ENCODE measurements around the gene SLX4IP. TPM values are rescaled to one million over a fixed set of nuclear protein-coding genes. Genes with fewer than 3 reads are reported as not detected.
A peak's percentile ranks its signal among the peaks of the same experiment; 100 is the strongest.

The SLX4IP gene
- total and polyA plus RNA-seq, 12 donors: 2.8 to 8.2 (median 4.8) TPM

DNA sequence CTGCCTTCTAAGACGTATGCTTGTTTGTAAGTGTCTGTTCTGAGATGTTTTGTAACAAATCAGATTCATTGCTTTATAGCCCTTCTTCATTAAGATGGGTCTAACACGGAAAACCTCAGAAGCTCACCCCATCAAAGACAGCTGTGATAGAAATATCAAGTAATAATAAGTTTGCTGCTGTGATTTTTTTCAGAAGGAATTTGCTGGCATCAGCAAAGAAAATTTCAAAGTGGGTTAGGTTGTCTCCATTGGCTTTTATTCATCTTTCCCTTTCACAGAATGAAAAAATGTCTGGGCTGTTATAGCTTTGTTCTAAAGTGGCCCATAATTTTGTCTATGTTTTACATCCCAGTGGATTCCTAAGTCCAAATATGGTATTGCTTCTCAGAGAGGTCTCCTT is 81.4 kb downstream of the SLX4IP start:
- peaks cover 14 to 25% of the 10 kb centered on the region in 2 donors for H3K4me1 ChIP-seq (replicated peaks in 1 of 2)
- DNase-seq: no peak
- TF ChIP-seq POLR2A (IDR thresholded peaks at IDR 0.05): no peak
- TF ChIP-seq, protein P1, sequence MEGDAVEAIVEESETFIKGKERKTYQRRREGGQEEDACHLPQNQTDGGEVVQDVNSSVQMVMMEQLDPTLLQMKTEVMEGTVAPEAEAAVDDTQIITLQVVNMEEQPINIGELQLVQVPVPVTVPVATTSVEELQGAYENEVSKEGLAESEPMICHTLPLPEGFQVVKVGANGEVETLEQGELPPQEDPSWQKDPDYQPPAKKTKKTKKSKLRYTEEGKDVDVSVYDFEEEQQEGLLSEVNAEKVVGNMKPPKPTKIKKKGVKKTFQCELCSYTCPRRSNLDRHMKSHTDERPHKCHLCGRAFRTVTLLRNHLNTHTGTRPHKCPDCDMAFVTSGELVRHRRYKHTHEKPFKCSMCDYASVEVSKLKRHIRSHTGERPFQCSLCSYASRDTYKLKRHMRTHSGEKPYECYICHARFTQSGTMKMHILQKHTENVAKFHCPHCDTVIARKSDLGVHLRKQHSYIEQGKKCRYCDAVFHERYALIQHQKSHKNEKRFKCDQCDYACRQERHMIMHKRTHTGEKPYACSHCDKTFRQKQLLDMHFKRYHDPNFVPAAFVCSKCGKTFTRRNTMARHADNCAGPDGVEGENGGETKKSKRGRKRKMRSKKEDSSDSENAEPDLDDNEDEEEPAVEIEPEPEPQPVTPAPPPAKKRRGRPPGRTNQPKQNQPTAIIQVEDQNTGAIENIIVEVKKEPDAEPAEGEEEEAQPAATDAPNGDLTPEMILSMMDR (IDR thresholded peaks at IDR 0.05): no peak
- intact Hi-C loops (cut with DNase I): no loop called here
- H3K36me3 ChIP-seq (replicated peaks in 1 of 2): no peaks in the 10 kb centered on the region
- H3K4me3 ChIP-seq: no peak overlapping the region
- H3K27ac ChIP-seq: no peak overlapping the region
- no peaks in the 10 kb centered on the region for H3K27me3 ChIP-seq
- no peaks in the 10 kb centered on the region for H3K9me3 ChIP-seq (replicated peaks in 1 of 3)
- 45 to 68% (median 55%) methylated on average over 2 of the region's 2 CpGs for WGBS, 4 donors

DNA sequence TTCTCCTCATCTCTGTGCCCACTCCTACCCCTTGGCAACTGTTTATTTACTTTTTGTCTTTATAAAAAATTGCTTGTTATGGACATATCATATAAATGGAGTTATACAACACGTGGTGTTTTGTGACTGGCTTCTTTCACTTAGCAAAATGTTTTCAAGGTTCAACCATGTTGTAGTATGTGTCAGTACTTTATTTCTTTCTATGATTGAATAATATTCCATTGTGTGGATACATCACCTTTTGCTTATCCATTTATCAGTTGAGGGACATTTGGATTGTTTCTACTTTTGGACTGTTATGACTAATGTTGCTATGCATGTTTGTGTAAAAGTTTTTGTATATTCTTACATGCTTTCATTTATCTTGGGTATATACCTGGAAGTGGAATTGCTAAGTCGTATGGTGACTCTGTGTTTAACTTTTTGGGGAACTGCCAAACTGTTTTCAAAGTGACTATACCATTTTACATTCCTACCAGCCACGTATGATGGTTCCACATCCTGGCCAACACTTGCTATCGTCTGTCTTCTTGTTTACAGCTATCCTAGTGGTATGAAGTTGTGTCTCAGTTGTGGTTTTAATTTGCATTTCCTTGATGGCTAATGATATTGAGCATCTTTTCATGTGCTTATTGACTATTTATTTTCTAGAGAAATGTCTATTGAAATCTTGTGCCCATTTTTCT is 84.4 kb downstream of the SLX4IP start:
- no peak for DNase-seq
- Histone ChIP-seq H3K4me3 (no peak overlapping the region), H3K4me1 (replicated peaks in 1 of 2) (peaks cover 9 to 30% of the 10 kb centered on the region in 2 donors), H3K27me3 (no peaks in the 10 kb centered on the region), H3K9me3 (replicated peaks in 1 of 3) (no peaks in the 10 kb centered on the region), H3K27ac (no peak overlapping the region), H3K36me3 (replicated peaks in 1 of 2) (no peaks in the 10 kb centered on the region)
- TF ChIP-seq, protein P1 (IDR thresholded peaks at IDR 0.05): no peak
- TF ChIP-seq POLR2A (IDR thresholded peaks at IDR 0.05): no peak
- intact Hi-C loops (cut with DNase I): no loop called here
- 74 to 93% (median 81%) methylated on average over 4 of the region's 4 CpGs for whole genome bisulfite sequencing, 4 donors

DNA sequence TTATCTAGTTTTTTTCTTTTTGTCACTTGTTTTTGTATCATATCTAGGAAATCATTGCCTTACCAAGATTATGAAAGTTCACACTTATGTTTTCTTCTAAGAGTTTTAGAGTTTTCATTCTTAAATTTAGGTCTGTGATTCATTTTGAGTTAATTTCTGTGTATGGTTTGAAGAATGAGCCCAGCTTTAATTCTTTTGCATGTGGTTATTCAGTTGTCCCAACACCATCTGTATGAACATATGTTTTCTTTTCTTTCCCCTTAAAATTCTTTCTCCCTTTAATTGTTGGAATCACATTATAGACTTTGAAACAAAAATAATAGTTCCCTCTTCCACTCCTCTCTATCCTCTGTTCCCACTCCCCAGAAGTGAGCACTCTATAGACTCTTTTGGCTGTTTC is 85.4 kb downstream of the SLX4IP start:
- no peaks in the 10 kb centered on the region for H3K9me3 ChIP-seq (replicated peaks in 1 of 3)
- intact Hi-C loops (cut with DNase I): no loop called here
- peaks cover 9 to 27% of the 10 kb centered on the region in 2 donors for H3K4me1 ChIP-seq (replicated peaks in 1 of 2)
- H3K36me3 ChIP-seq (replicated peaks in 1 of 2): no peaks in the 10 kb centered on the region
- no peaks in the 10 kb centered on the region for H3K27me3 ChIP-seq
- TF ChIP-seq, protein P1 (IDR thresholded peaks at IDR 0.05): no peak
- TF ChIP-seq POLR2A (IDR thresholded peaks at IDR 0.05): no peak
- no peak for DNase-seq
- no peak overlapping the region for H3K4me3 ChIP-seq
- H3K27ac ChIP-seq: no peak overlapping the region

GRCh38 chr20:10521068-10521831 is 86.1 kb downstream of the SLX4IP start:
- TF ChIP-seq, protein P1 (IDR thresholded peaks at IDR 0.05): no peak
- TF ChIP-seq POLR2A (IDR thresholded peaks at IDR 0.05): no peak
- no peaks in the 10 kb centered on the region for H3K9me3 ChIP-seq (replicated peaks in 1 of 3)
- intact Hi-C loops (cut with DNase I): no loop called here
- peak in 3 of 7 donors; percentile 19 to 34 (median 26) for DNase-seq
- no peaks in the 10 kb centered on the region for H3K27me3 ChIP-seq
- no peak overlapping the region for H3K27ac ChIP-seq
- H3K4me3 ChIP-seq: no peak overlapping the region
- H3K4me1 ChIP-seq (replicated peaks in 1 of 2): peaks cover 9 to 27% of the 10 kb centered on the region in 2 donors
- WGBS, 4 donors: 54 to 61% (median 59%) methylated on average over 5 of the region's 5 CpGs
- H3K36me3 ChIP-seq (replicated peaks in 1 of 2): no peaks in the 10 kb centered on the region

All from adrenal gland (tissue), 12 donors.